ENCODE data around the gene KLC3.

Gene KLC3

GRCh38 chr19:45380107-45380506 lies 39.6 kb downstream of the KLC3 start:
- no peak for DNase-seq

- no peak for DNase-seq
Observed at GRCh38 chr19:45382426-45382825, 41.9 kb downstream of the KLC3 start.

- no peak for DNase-seq
Observed at GRCh38 chr19:45385392-45386221, 45.1 kb downstream of the KLC3 start.

- DNase-seq, result no peak
Observed at GRCh38 chr19:45391346-45391745, 50.8 kb downstream of the KLC3 start.

- no peak for DNase-seq
Observed at GRCh38 chr19:45391871-45392665, 51.5 kb downstream of the KLC3 start.

GRCh38 chr19:45395821-45396617 lies 55.5 kb downstream of the KLC3 start:
- no peak for DNase-seq

- no peak for DNase-seq
Observed at GRCh38 chr19:45400192-45400591, 59.6 kb downstream of the KLC3 start.

All from eye (tissue), 1 donor.